HG03457 (cell line): Measurements from ENCODE around the gene EIF2S3.
"Not testable (repeated sequence)": the region's sequence is repeated elsewhere in the genome, so short reads cannot be mapped to it uniquely, and the experiment has no call there.

Source experiments
- ATAC-seq: cut with Tn5 transposase; IDR thresholded peaks from one replicate; pipeline ENCODE4 v1.9.1; 2021; ENCODE audit warnings: moderate number of reproducible peaks; ENCODE audit not compliant: unreplicated experiment

EIF2S3 gene

DNA sequence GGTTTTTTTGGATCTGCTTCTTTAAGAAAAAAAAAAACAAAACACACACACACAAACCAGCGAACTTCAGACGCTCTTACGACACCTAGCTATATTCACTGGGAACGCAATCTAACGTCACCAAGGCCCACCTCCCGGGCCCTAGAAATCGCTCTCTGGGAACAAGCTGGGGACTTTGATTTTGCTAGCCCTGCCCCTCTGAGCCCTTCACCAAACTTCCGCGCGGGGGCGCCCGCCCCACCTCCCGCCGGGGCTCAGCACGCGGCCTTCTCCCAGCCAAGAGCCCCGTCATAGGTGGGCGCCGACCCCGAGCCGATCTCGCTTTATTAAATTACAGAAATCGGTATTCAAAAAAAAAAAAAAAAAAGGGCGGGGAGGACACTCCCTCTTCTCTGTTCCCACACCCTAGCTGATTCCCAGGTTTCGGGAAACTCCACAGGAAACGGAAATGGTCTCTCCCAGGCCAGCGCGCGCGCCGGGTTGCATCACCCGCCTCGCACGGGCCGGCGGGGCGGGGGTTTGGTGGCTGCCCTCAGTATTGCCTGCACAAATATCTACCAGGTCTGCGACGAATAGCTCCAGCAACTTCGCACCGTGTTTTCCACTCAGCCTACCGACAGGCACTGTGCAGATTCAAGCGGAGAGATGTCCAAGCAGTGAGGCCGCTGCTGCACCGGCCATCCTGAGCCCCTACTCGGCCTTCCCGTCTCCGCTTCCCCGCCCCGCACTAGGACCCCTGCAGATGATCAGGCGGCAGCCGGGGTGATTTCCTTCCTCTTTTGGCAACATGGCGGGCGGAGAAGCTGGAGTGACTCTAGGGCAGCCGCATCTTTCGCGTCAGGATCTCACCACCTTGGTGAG is at the start of gene EIF2S3:
Gene EIF2S3 (plus strand): TSS at position 775 of the 861 bp plus-strand sequence. CDS start 13 bp downstream, at position 788.
- peak; percentile 74 for ATAC-seq

DNA sequence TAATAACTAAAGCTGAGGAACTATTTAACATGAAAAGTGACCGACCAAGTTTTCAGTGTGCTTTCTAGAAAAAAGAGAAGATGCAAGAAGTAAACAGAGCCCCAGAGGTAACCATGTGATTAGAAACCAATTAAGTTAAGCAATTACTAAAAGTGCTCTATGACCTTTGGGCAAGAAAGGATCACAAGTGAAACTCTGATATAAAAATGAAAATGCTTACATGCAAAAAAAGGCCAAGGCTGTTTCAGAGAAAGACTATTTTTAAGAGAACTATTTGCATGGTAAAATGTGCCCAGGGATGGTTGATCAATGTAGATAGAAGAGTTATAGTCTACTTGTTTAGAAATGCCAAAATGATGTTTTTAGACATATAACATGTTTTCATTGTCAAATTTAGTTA is 49.7 kb upstream of the EIF2S3 start:
- no peak for ATAC-seq

- ATAC-seq, result no peak
Measured at GRCh38 chrX:24005867-24006266, 48.9 kb upstream of the EIF2S3 start.

DNA sequence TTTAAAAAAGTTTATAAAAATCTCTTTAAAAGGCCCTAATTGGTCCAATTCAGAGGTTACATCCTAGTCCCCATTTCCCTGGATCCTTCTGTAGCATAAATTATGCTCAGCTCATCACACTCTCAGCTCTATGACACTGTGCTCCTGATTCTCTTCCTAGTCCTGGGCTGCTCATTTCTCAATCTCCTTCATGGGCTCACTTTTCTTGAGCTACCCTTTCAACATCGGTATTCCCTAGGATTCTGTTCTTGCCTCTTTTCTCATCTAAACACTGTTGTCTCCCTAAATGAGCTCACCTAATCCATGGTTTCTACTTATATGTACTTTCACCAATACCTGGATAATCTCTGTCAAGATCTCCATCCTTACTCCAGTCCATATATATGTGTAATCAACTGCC is 42.5 kb upstream of the EIF2S3 start:
- no peak for ATAC-seq

- ATAC-seq, result peak; percentile 78
Measured at GRCh38 chrX:24014388-24015018, 40.3 kb upstream of the EIF2S3 start.

DNA sequence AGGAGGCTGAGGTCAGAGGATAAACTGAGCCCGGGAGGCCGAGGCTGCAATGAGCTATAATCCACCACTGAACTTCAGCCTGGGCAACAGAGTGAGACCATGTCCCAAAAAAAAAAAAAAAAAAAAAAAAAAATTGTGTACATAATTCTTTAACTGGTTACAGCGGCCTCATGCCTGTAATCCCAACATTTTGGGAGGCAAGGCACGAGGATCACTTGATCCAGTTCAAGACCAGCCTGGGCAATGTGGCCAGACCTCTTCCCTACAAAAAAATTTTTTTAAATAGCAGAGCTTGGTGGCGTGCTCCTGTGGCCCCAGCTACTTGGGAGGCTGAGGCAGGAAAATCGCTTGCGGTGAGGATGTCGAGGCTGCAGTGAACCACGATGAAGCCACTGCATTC is 37.1 kb upstream of the EIF2S3 start:
- no peak for ATAC-seq

DNA sequence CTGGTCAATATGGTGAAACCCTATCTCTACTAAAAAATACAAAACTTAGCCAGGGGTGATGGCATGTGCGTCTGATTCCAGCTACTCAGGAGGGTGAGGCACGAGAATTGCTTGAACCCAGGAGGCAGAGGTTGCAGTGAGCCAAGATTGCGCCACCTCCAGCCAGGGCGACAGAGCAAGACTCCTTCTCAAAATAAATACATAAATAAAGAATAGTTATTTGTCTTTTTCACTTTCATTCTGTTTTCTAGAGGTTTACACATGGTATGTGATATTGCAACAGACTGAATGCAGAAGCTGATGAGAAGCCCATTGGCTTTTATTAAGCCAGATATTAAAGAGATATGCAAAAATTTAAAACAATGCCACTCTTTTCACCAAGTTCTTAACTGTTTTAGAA is 35.9 kb upstream of the EIF2S3 start:
- ATAC-seq, result no peak

DNA sequence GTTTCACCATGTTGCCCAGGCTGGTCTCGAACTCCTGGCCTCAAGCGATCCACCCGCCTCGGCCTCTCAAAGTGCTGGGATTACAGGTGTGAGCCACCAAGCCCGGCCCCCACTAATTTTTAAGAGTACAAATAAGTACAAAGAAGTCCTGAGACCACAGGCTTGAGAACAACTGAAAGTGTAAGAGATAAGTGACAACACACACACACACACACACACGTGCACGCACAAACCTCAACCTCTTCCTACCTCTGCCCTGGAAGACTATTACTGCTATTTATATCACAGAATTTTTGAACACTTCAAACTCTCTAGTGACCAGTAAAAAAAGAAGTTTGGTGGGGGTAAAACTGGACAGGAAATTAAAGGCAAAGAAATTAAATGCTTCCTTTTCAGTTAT is 35.3 kb upstream of the EIF2S3 start:
- ATAC-seq, result no peak

DNA sequence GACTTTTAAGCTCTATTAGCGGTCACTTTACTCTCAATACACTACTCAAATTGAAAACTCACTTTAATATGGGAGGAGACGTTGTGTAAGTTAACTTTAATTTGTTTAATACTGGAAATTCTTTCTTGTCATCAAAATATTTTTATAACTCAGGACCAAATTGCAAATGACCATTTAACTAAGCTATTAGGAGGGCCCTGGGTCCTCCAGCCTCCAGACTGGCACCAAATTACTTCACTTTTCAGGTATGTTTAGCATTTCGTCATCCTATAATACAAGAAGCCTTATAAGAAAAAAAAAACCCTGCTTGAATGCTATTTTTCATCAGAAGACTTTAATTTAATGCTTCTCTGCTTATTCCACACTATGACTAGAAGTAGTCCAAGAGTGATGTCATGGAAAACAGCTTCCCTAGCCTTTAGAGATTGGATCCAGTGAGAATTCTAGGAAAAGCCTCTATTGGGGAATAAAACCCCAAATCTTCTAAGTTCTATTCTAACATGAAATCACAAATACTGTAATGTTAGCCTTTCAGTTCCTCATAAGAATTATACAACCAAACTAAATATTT is 34.4 kb upstream of the EIF2S3 start:
- no peak for ATAC-seq

DNA sequence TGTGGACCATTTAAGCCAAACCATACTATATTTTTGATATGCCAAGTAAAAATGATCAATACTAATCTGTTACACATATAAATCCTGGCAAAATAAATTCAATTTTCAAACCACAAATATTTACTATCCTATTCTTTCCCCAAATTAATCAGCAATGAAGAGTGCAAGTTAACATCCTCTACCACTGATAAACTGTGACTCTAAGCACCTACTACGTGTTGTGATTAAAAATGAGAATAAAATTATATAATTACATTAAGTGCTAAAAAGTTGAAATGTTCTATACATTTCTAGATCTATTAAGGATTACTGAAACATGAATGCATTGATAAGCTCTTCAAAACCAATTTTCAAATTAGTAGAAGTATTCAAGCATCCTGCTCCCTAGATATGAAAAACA is 31.2 kb upstream of the EIF2S3 start:
- ATAC-seq, result no peak

GRCh38 chrX:24023972-24024669 is 30.6 kb upstream of the EIF2S3 start:
- ATAC-seq, result no peak

DNA sequence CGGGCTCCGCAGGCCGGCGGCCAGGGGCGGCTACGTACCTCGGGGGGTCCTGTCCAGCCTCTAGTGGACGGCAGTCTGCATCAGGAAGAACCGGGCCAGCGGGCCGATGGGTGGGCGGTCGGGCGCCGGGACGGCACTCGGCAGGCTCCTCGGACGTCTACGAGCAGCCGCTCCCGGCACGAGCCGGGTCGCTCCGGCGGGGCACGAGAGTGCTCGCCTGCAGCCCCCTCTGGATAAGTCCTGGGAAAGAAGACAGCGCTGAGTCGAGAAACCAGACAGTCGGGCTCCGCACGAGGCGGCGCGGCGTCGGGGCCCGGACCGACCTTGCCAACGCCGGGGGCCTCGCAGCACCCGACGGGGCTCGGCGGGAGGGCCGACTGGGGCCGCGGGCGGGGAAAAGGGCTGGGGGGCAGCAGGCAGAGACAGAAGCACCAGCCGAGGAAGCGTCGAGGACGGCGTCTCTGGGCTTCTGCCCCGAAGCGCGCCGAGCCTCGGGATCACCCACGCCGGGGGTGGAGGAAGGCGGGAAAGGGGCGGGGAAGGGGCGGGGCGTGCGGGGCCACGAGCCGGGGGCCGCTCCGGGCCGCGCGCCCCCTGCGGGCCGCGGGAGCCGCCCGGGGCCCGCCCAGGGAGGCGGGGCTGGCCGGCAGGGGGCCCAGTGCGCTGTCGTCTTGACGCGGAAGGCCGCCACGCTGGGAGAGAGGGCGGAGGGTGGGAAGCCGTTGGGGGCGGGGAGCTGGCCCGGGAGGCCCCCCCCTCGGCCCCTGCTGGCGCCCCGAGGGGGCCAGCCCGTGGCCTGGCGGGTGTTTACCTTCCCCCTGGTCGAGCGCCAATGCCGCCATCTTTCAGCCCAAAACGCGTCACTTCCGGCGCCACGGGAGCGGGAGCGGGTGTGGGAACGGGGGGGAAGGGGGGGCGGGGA is 29.7 kb upstream of the EIF2S3 start:
- ATAC-seq, result peak; percentile 80

- peak; percentile 23 for ATAC-seq
Measured at GRCh38 chrX:24025741-24026403, 28.9 kb upstream of the EIF2S3 start.

DNA sequence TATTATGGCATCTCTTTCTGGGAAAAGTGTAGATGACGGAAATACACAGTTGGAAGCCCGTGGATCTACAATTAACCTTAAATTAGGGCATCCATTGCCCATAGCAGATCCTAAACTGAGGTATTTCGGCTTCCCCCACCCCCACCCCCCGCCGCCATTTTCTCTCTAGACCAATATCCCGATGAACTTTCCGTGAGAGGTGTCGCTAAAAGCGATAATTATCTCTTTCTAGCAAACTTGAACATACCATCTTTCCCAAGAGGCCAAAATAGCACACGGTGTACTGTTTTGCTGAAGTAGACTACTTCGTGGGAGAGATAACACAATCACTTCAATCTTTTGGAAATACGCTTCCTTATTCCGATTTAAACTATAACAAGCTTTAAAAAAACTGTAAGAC is 28.3 kb upstream of the EIF2S3 start:
- no peak for ATAC-seq

- no peak for ATAC-seq
Measured at GRCh38 chrX:24027086-24027485, 27.7 kb upstream of the EIF2S3 start, which contains the start of gene KLHL15. Gene KLHL15 (minus strand): TSS chrX:24027186. CDS start chrX:24006693, 20,493 bp downstream.

GRCh38 chrX:24027985-24028384 is 26.8 kb upstream of the EIF2S3 start:
- ATAC-seq, result no peak

DNA sequence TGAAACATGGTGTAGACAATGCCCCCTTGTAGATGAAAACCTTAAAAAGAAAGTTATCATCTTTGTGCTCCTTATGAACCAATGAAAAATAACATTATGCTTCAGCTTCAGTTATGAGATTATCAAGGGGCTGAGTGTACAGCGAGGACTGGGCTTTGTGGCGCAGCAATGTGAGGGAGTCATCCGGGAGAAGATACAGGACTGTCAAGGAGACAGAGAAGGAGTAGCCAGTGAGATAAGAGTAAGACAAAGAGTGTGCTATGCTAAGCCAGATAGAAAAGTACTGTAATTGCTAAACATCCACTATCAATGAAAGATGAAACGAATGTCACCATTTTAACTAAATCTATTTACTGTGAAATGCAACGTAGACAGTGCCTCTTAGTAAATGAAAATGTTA is 24.2 kb upstream of the EIF2S3 start:
- ATAC-seq, result no peak

DNA sequence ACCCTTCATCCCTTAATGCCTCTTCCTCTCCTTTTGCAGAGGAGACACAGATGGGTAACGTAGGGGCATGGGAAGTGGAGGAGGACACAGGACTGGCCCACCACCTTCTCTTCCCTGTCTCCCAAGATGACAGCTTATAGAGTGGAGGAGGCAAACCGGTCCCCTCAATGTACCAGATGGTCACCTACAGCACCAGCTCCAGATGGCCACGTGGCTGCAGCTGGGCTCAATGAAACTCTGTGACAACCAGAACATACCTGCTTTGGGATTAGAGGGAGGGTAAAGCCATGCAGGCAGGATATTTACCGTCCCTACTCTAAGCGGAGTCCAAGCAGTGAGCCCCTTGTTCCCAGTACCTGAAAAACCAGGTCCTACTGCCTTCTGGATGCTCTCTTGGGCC is 20.3 kb upstream of the EIF2S3 start:
- no peak for ATAC-seq

GRCh38 chrX:24037729-24038128 is 17.0 kb upstream of the EIF2S3 start:
- no peak for ATAC-seq

- ATAC-seq, result not testable (repeated sequence)
Measured at GRCh38 chrX:24046060-24046459, 8.7 kb upstream of the EIF2S3 start.
